Kidney epithelial cell (primary cell): Measurements from ENCODE around the gene CREBRF. TPM values are rescaled to one million over a fixed set of nuclear protein-coding genes. Genes with fewer than 3 reads are reported as not detected.
"Not testable (repeated sequence)": the region's sequence is repeated elsewhere in the genome, so short reads cannot be mapped to it uniquely, and the experiment has no call there.

Source experiments
- DNase-seq: peaks from one replicate; pipeline ENCODE4 v3.0.0-alpha.2; 2010; ENCODE audit warnings: low read depth
- H3K27me3 ChIP-seq: 2 replicates; pipeline ENCODE4 v1.6.0; 2011; ENCODE audit warnings: low read length; ENCODE audit not compliant: control insufficient read depth, insufficient read depth
- H3K36me3 ChIP-seq: 2 replicates; pipeline ENCODE4 v1.5.1; 2011; ENCODE audit warnings: low read length; ENCODE audit not compliant: control insufficient read depth, insufficient read depth
- H3K4me3 ChIP-seq: 2 replicates; pipeline ENCODE4 v1.5.1; 2011; ENCODE audit warnings: low read depth, mild to moderate bottlenecking, control low read depth, low read length
- total RNA-seq: library from RNA; depleted of rRNA; stranded (reverse); fragments of >200 nt; gene quantifications from 2 replicates; pipeline ENCODE4 v1.2.3, GENCODE V29; 2015
- TF ChIP-seq, protein P1 (sequence below): IDR thresholded peaks from 2 replicates; pipeline ENCODE4 v1.5.1; 2011; ENCODE audit warnings: mild to moderate bottlenecking, moderate library complexity, low read length, control low read depth, inconsistent platforms; ENCODE audit not compliant: insufficient read depth, poor library complexity, severe bottlenecking

The CREBRF gene
- total RNA-seq, 1 donor from 2014 or later, result 11.4 TPM

DNA sequence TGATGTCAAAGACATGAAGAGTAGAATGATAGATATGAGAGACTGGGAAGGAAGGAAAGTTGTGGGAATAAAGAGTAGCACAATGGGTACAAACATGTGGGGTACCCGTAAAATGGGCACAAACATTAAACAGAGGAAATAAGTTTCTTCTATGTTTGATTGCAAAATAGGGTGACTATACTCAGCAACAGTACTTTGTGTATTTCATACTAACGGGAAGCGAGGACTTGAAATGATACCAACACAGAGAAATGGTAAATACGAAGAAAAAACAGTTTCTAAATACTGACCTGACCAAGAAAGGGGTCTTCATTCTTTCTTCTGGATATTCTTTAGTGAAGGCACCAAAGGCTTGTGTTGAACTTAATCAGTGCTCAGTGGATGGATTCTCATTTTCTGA lies 41.5 kb upstream of the CREBRF start:
- no peak overlapping the region for H3K4me3 ChIP-seq
- no peak for DNase-seq
- H3K27me3 ChIP-seq, result no peaks in the 10 kb centered on the region
- no peaks in the 10 kb centered on the region for H3K36me3 ChIP-seq
- TF ChIP-seq, protein P1, sequence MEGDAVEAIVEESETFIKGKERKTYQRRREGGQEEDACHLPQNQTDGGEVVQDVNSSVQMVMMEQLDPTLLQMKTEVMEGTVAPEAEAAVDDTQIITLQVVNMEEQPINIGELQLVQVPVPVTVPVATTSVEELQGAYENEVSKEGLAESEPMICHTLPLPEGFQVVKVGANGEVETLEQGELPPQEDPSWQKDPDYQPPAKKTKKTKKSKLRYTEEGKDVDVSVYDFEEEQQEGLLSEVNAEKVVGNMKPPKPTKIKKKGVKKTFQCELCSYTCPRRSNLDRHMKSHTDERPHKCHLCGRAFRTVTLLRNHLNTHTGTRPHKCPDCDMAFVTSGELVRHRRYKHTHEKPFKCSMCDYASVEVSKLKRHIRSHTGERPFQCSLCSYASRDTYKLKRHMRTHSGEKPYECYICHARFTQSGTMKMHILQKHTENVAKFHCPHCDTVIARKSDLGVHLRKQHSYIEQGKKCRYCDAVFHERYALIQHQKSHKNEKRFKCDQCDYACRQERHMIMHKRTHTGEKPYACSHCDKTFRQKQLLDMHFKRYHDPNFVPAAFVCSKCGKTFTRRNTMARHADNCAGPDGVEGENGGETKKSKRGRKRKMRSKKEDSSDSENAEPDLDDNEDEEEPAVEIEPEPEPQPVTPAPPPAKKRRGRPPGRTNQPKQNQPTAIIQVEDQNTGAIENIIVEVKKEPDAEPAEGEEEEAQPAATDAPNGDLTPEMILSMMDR, result no peak

DNA sequence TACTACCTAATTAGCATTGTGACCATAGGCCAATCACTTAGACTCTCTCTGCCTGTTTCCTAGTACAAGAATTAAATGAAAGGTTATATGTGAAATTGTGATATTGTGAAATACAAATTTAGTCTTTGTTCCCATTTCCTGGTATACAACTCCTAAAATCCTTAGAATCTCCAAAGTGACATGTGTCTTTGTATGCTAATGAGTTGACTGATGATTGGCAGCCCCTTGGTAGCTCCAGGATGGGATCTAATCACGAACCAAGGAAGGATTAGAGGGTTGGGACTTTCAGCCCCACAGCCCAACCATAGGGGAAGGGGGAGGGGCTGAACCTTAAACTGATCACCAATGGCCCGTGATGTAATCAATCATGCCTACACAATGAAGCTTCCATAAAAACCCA lies 41.0 kb upstream of the CREBRF start:
- TF ChIP-seq, protein P1, result no peak
- DNase-seq, result no peak
- H3K27me3 ChIP-seq, result no peaks in the 10 kb centered on the region
- no peak overlapping the region for H3K4me3 ChIP-seq
- H3K36me3 ChIP-seq, result no peaks in the 10 kb centered on the region

GRCh38 chr5:173015598-173016455 lies 40.3 kb upstream of the CREBRF start:
- Histone ChIP-seq H3K4me3 (no peak overlapping the region), H3K36me3 (no peaks in the 10 kb centered on the region), H3K27me3 (no peaks in the 10 kb centered on the region)
- TF ChIP-seq, protein P1, result no peak
- no peak for DNase-seq

GRCh38 chr5:173016598-173017046 lies 39.5 kb upstream of the CREBRF start:
- no peaks in the 10 kb centered on the region for H3K27me3 ChIP-seq
- TF ChIP-seq, protein P1, result no peak
- H3K36me3 ChIP-seq, result no peaks in the 10 kb centered on the region
- DNase-seq, result peak; percentile 52
- H3K4me3 ChIP-seq, result no peak overlapping the region

GRCh38 chr5:173017087-173017486 lies 39.1 kb upstream of the CREBRF start:
- H3K4me3 ChIP-seq, H3K36me3 ChIP-seq, DNase-seq, H3K27me3 ChIP-seq: not testable (repeated sequence)

DNA sequence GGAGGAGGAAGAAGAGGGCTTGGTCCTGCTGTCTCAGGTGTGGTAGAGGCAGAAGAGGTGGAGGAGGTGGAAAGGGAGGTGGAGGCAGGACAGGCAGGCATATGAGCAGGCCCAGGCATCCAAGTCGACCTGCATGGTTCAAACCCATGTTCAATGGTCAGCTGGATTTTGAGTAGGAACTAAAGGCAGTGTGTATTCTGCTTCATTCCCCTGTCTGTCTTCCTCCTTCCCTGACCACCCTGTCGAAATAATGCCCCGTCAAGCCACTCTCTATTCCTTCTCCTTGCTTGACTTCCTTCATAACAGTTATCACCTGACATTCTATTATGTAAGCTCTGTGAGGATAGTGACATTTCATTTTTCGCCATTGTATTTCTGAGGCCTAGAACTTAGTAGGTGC lies 37.8 kb upstream of the CREBRF start:
- no peaks in the 10 kb centered on the region for H3K36me3 ChIP-seq
- DNase-seq, result no peak
- TF ChIP-seq, protein P1, result no peak
- H3K4me3 ChIP-seq, result no peak overlapping the region
- no peaks in the 10 kb centered on the region for H3K27me3 ChIP-seq
